Peyer's patch (tissue), 4 donors: ENCODE results near the gene DNER.

Source experiments
- POLR2A ChIP-seq, 2 donors: fragments of 450-650 bp; IDR thresholded peaks; one replicate each; pipeline ENCODE4 v1.5.1; 2017; ENCODE audit warnings: antibody characterized with exemption in 2 of 2, mild to moderate bottlenecking in 2 of 2, moderate library complexity in 2 of 2
- TF ChIP-seq, protein P1 (sequence below), 6 experiments: fragments of 450-650 bp in 4 of 6; fragments of 200-600 bp in 2 of 6; sonication (generic) in 1 of 6; IDR thresholded peaks; one replicate each; pipeline ENCODE4 v1.5.1; 2017 to 2019; ENCODE audit warnings: antibody characterized with exemption in 6 of 6, mild to moderate bottlenecking in 3 of 6, moderate library complexity in 1 of 6

DNA sequence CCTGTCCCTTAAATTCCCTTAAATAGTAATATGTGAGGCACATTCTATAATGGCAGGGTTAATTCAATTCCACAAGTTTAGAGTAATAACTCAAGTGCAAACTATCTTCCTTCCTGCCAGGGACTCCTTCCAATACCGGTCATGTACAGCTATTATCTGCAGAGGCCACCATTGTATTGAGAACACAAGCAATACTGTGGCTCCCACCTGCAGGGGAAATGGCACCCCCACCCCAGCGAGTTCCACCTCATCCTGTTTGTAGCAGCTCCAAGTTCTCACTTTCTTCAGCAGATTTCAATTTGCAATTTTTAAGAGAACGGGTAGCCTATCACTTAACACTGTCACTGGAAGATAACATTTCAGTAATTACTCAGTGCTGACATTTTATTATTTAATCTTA lies 271.2 kb downstream of the DNER start:
- TF ChIP-seq, protein P1, sequence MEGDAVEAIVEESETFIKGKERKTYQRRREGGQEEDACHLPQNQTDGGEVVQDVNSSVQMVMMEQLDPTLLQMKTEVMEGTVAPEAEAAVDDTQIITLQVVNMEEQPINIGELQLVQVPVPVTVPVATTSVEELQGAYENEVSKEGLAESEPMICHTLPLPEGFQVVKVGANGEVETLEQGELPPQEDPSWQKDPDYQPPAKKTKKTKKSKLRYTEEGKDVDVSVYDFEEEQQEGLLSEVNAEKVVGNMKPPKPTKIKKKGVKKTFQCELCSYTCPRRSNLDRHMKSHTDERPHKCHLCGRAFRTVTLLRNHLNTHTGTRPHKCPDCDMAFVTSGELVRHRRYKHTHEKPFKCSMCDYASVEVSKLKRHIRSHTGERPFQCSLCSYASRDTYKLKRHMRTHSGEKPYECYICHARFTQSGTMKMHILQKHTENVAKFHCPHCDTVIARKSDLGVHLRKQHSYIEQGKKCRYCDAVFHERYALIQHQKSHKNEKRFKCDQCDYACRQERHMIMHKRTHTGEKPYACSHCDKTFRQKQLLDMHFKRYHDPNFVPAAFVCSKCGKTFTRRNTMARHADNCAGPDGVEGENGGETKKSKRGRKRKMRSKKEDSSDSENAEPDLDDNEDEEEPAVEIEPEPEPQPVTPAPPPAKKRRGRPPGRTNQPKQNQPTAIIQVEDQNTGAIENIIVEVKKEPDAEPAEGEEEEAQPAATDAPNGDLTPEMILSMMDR (IDR thresholded peaks at IDR 0.05) = no peak
- TF ChIP-seq POLR2A (IDR thresholded peaks at IDR 0.05) = no peak
